ENCODE data around the gene TEX44.
"Not testable (repeated sequence)": the region's sequence is repeated elsewhere in the genome, so short reads cannot be mapped to it uniquely, and the experiment has no call there.

TEX44 gene

DNA sequence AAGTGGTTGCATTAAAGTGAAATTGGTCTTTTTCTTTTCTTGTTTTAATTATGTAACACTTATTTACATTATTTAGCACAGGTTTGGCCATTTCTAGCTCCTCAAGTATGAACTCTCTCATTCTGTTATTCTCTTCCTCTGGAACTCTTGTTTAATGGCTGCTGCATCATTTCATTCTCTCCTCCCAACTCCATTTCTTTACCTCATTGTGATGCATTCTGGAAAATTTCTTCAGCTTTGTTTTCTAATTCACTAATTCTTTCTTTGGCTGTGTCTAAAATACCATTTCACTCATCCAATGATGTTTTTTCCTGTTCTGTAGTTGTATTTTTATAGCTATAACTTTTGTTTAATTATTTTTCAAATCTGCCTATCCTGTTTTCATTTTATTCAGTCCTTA lies 39.9 kb upstream of the TEX44 start:
- no peak overlapping the region for H3K4me3 ChIP-seq
- TF ChIP-seq, protein P1, sequence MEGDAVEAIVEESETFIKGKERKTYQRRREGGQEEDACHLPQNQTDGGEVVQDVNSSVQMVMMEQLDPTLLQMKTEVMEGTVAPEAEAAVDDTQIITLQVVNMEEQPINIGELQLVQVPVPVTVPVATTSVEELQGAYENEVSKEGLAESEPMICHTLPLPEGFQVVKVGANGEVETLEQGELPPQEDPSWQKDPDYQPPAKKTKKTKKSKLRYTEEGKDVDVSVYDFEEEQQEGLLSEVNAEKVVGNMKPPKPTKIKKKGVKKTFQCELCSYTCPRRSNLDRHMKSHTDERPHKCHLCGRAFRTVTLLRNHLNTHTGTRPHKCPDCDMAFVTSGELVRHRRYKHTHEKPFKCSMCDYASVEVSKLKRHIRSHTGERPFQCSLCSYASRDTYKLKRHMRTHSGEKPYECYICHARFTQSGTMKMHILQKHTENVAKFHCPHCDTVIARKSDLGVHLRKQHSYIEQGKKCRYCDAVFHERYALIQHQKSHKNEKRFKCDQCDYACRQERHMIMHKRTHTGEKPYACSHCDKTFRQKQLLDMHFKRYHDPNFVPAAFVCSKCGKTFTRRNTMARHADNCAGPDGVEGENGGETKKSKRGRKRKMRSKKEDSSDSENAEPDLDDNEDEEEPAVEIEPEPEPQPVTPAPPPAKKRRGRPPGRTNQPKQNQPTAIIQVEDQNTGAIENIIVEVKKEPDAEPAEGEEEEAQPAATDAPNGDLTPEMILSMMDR (IDR thresholded peaks at IDR 0.05) = no peak
- no peak overlapping the region for H3K27ac ChIP-seq
- no peak for DNase-seq (ENCODE audit: low spot score)

DNA sequence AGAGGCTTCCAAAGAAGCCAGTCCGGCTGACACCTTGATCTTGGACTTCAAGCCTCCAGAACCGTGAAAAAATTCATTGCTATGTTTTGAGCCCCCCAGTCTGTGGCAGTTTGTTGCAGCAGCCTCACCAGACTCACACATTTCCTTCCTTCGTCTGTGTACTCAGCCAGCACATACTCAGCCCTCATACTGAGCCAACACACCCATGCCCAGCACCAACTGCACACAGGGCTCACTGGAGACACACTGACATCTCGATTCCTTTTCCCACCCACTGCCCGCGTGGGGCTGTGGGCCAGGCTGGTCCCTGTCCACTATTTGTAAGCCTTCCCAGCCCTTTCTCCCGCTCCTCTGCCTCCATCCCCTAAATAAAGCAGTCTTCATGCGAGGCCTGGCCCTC lies 38.3 kb upstream of the TEX44 start:
- Histone ChIP-seq H3K27ac (peak overlapping the region; percentile 69 to 81), H3K4me3 (peak overlapping the region; percentile 54)
- TF ChIP-seq, protein P1 (IDR thresholded peaks at IDR 0.05) = no peak
- no peak for DNase-seq (ENCODE audit: low spot score)

DNA sequence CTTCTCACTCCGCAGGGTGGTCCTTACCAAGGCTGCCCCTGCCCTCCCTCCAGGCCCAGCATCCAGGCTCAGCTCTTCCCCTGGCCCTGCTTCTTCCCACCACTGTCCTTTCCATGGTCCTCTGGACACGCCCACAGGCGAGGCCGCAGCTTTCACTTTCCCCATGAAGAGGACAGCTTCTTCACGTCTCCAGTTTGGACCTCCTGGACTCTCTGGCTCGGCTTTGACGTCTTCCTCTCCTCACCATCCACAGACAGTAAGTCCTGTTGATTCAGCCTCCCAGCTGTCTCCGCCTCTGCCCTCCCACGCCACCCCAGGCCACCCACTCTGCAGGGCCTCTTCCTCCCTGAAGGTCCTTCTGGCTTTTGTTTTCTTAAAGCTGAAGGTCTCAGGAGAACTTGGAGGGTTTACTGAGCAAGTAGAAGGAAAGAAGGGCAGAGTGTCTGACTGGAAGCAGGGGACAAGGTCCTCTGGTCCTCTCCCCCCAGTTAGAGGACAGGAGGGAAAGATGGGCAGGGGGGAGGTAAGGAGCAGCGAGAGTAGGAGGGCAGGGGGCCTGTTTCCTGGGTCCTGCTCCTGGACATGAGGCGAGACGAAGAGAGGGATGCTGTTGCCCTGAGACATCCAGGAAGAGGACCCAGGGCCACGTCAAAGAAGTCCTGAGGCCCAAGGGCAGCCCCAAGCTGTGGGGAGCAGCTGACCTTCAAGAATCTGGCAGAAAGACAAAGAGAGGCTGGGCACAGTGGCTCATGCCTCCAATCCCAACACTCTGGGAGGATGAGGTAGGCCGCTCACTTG lies 37.7 kb upstream of the TEX44 start:
- Histone ChIP-seq H3K4me3 (peak overlapping the region; percentile 54), H3K27ac (peak overlapping the region; percentile 69 to 81)
- TF ChIP-seq, protein P1 (IDR thresholded peaks at IDR 0.05) = no peak
- DNase-seq (ENCODE audit: low spot score) = peak; percentile 82

DNA sequence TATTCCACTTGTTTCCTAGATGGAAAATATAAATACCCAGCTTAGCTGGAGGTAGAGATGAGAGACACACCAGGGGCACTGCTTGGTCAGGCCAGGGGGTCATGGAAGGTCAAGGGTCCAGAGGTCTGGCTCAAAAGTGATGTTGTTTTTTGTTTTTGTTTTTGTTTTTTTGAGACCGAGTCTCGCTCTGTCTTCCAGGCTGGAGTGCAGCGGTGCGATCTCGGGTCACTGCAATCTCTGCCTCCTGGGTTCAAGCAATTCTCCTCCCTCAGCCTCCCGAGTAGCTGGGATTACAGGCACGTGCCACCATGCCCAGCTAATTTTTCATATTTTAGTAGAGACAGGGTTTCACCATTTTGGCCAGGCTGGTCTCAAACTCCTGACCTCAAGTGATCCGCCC lies 36.2 kb upstream of the TEX44 start:
- H3K27ac ChIP-seq = peak overlapping the region in 1 of 2 donors; percentile 81
- not testable (repeated sequence) for DNase-seq (ENCODE audit: low spot score); H3K4me3 ChIP-seq

DNA sequence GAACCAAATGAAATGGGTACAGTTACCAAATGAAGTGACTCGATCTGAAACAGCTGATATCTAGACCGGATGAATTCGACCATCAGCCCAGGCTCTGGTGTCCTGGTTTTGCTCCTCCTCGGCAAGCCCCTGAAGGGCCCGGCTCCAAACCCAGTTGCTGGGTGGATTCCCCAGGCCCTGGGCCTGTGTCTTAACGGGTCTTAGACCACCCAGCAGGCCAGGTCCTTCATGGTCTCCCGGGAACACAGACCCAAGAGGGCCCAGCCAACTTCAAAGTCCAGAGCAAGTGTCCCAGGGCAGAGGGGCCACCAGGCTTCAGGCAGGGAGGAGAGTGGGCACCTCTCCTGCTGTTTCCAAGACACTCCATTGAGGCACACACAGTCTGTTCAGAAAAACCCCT lies 35.7 kb upstream of the TEX44 start:
- TF ChIP-seq, protein P1 (IDR thresholded peaks at IDR 0.05) = no peak
- Histone ChIP-seq H3K27ac (peak overlapping the region in 1 of 2 donors; percentile 81), H3K4me3 (no peak overlapping the region)
- DNase-seq (ENCODE audit: low spot score) = no peak

DNA sequence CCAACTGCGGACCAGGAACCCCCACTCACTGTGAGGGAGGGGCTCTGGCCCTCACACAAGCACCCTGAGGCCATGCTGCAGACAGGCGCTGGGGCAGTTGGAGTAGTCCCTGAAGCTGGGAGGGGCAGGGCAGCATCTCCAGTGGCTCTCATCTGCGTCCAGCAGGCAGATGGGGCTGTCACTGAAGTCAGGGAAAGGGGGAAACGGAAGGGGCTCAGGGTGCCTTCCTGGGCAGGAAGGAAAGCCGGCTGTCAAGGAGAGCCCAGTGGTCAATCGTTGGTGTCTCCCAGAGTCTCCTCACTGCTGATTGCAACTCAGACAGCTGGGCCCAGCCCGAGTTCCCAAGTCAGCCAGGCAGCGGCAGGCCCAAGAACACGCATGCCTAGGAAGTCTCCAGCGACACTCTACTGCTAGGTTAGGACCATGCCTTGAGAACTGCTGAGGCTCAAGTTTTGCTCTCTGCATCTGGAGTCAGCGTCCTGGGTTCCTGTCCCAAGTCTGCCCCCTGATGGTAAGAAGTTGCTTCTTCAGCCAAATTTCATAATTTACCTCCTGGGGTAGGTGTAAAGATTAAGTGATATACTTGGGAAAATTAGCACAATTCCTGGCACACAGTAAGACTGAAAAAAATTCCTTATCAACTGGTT lies 35.0 kb upstream of the TEX44 start:
- DNase-seq (ENCODE audit: low spot score) = peak; percentile 80
- TF ChIP-seq, protein P1 (IDR thresholded peaks at IDR 0.05) = peak; percentile 48
- H3K4me3 ChIP-seq = no peak overlapping the region
- peak overlapping the region; percentile 27 to 81 for H3K27ac ChIP-seq

DNA sequence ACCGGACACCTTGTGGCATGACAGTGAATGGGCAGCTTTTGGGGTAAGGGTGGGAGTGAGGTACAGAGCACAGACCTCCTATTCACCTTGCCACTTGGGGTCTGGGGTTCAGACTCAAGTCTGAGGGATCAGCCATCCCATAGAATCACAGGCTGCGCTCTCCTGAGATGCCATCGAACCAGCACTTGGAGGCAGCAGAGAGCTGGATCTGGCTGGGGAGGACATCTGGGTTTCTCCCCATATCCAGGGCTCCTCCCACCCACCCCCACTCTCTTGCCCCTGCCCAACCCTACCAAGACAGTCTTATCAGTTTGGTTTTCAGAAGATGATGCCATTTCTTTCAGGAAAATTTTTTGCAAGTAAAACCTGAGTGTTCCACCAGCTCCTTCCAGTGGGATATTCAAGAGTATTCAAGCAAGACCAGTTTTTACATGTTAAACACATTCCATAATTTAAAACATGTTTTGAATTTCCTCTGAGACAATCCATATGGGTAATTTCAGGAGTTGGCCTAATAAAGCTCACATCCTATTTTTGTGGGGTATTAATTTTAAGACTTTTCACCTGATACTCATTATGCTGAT lies 29.2 kb upstream of the TEX44 start:
- H3K27ac ChIP-seq = no peak overlapping the region
- H3K4me3 ChIP-seq = no peak overlapping the region
- DNase-seq (ENCODE audit: low spot score) = no peak
- TF ChIP-seq, protein P1 (IDR thresholded peaks at IDR 0.05) = peak; percentile 31

Measured in coronary artery (tissue), 2 donors.